Hepatocyte (in vitro differentiated cells): ENCODE measurements around the gene MSH3. TPM values are rescaled to one million over a fixed set of nuclear protein-coding genes. Genes with fewer than 3 reads are reported as not detected.
A peak's percentile ranks its signal among the peaks of the same experiment; 100 is the strongest.

Experiments used
- DNase-seq: peaks from one replicate; pipeline ENCODE4 v3.0.0-alpha.2; 2016; ENCODE audit warnings: low spot score
- H2AFZ ChIP-seq: fragments of 200-600 bp; sonication (generic); 2 replicates; pipeline ENCODE4 v1.6.0; 2016; ENCODE audit warnings: antibody characterized with exemption, mild to moderate bottlenecking
- H3K27ac ChIP-seq: fragments of 200-600 bp; sonication (generic); 2 replicates; pipeline ENCODE4 v1.5.1; 2016; ENCODE audit warnings: mild to moderate bottlenecking
- H3K27me3 ChIP-seq: fragments of 200-600 bp; sonication (generic); 2 replicates; pipeline ENCODE4 v1.6.1; 2016
- H3K36me3 ChIP-seq: fragments of 200-600 bp; sonication (generic); replicated peaks from 2 replicates; pipeline ENCODE4 v1.5.1; 2016; ENCODE audit warnings: low read depth; ENCODE audit not compliant: insufficient read depth
- H3K4me1 ChIP-seq: fragments of 200-600 bp; sonication (generic); 2 replicates; pipeline ENCODE4 v1.5.1; 2016; ENCODE audit warnings: mild to moderate bottlenecking, moderate library complexity; ENCODE audit not compliant: insufficient read depth
- H3K4me2 ChIP-seq: fragments of 200-600 bp; sonication (generic); 2 replicates; pipeline ENCODE4 v1.6.0; 2016
- H3K4me3 ChIP-seq: fragments of 200-600 bp; sonication (generic); 2 replicates; pipeline ENCODE4 v1.5.1; 2016; ENCODE audit warnings: mild to moderate bottlenecking
- H3K79me2 ChIP-seq: fragments of 200-600 bp; sonication (generic); 2 replicates; pipeline ENCODE4 v1.6.0; 2017; ENCODE audit warnings: mild to moderate bottlenecking
- H3K9me2 ChIP-seq: fragments of 200-600 bp; sonication (generic); replicated peaks from 2 replicates; pipeline ENCODE4 v1.6.0; 2017; ENCODE audit warnings: mild to moderate bottlenecking; ENCODE audit not compliant: insufficient read depth
- H3K9me3 ChIP-seq: fragments of 200-600 bp; sonication (generic); 2 replicates; pipeline ENCODE4 v1.5.1; 2016; ENCODE audit warnings: low read depth, mild to moderate bottlenecking
- H4K20me1 ChIP-seq: fragments of 200-600 bp; sonication (generic); 2 replicates; pipeline ENCODE4 v1.6.0; 2016; ENCODE audit warnings: mild to moderate bottlenecking; ENCODE audit not compliant: insufficient read depth, poor library complexity, severe bottlenecking
- CTCF ChIP-seq: fragments of 200-600 bp; sonication (generic); IDR thresholded peaks from 2 replicates; pipeline ENCODE4 v1.5.1; 2016; ENCODE audit warnings: antibody characterized with exemption, mild to moderate bottlenecking; ENCODE audit not compliant: poor library complexity
- EZH2 ChIP-seq: fragments of 200-600 bp; sonication (generic); IDR thresholded peaks from 2 replicates; pipeline ENCODE4 v1.6.1; 2016; ENCODE audit warnings: antibody characterized with exemption, mild to moderate bottlenecking, borderline replicate concordance
- EZH2phosphoT487 ChIP-seq: fragments of 200-600 bp; sonication (generic); IDR thresholded peaks from one replicate; pipeline ENCODE4 v1.6.1; 2018; ENCODE audit warnings: antibody characterized with exemption, mild to moderate bottlenecking, low read depth, moderate library complexity; ENCODE audit not compliant: unreplicated experiment, severe bottlenecking
- WGBS: methylation state at CpG from one replicate; pipeline ENCODE4 v1.1.6; 2016; ENCODE audit warnings: low lambda C conversion rate; ENCODE audit errors: missing lambda C conversion rate; 5-methylcytosine and 5-hydroxymethylcytosine counted together
- polyA plus RNA-seq: library from polyadenylated mRNA; unstranded; fragments of >200 nt; fragmentation: Nextera tagmentation; extraction: Ambion mirVana; gene quantifications from 2 replicates; pipeline ENCODE4 v1.2.1, GENCODE V29; 2016
- total RNA-seq: library from RNA; depleted of rRNA; stranded (reverse); fragments of >200 nt; gene quantifications from 2 replicates; pipeline ENCODE4 v1.2.3, GENCODE V29; 2014

Gene MSH3
- total and polyA plus RNA-seq, 2 experiments from 2014 or later: 8.1 to 13.2 TPM

GRCh38 chr5:80864706-80865435 is 210.4 kb downstream of the MSH3 start:
- Histone ChIP-seq H3K36me3 (no peaks in the 10 kb centered on the region), H3K27me3 (no peaks in the 10 kb centered on the region), H2AFZ (no peak overlapping the region), H3K9me2 (no peaks in the 10 kb centered on the region), H3K27ac (peak overlapping the region; percentile 4), H3K4me2 (no peak overlapping the region), H3K4me1 (no peaks in the 10 kb centered on the region), H3K9me3 (no peaks in the 10 kb centered on the region), H3K4me3 (no peak overlapping the region), H4K20me1 (no peaks in the 10 kb centered on the region), H3K79me2 (no peaks in the 10 kb centered on the region)
- TF ChIP-seq CTCF (no peak), EZH2phosphoT487 (no peak)
- 78% methylated on average over 3 of the region's 3 CpGs for WGBS
- no peak for DNase-seq

DNA sequence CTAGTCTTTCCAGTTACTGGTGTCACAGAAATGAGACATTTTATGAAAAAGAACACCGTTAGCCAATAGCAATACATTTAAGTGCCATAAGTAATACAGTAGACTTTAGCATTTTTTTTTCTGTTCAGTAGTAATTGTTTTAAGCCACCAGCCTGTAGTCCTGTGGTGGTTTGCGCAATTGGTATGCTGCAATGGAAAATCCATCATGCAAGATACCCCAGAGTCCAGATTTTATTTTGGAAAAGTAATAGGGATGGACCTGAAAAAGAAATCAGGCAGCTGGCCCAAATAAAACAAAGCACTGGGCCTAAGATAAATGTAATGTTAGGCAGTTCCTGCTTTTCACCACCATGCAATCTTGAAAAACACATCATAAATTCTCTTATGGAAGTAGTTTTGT is 211.1 kb downstream of the MSH3 start:
- Histone ChIP-seq H4K20me1 (no peaks in the 10 kb centered on the region), H3K9me2 (no peaks in the 10 kb centered on the region), H3K9me3 (no peaks in the 10 kb centered on the region), H3K4me1 (no peaks in the 10 kb centered on the region), H3K79me2 (no peaks in the 10 kb centered on the region), H3K27me3 (no peaks in the 10 kb centered on the region), H2AFZ (no peak overlapping the region), H3K4me3 (no peak overlapping the region), H3K27ac (no peak overlapping the region), H3K4me2 (no peak overlapping the region), H3K36me3 (no peaks in the 10 kb centered on the region)
- DNase-seq: no peak
- no peak for TF ChIP-seq CTCF
- no peak for TF ChIP-seq EZH2
- TF ChIP-seq EZH2phosphoT487: no peak
- 96% methylated on average over 2 of the region's 2 CpGs for WGBS

DNA sequence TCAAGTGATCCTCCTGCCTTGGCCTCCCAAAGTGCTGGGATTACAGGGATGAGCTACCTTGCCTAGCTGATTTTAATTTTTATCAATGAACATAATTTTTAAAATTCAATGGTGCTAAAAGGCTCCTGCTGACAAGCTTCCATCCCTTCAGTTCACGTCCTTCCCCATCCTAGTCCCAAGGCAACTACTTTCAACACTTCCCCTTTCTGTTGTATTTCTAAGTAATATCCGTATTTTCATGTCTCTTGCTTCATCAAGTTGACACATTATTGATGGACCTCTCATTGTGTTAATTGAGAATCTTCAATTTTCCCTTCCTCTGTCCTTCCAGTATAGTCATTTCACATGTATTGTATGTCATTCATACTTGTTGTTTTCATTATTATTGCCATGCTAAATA is 211.9 kb downstream of the MSH3 start:
- WGBS: 98% methylated on average over 2 of the region's 2 CpGs
- Histone ChIP-seq H2AFZ (no peak overlapping the region), H3K4me2 (no peak overlapping the region), H3K27ac (no peak overlapping the region), H3K9me2 (no peaks in the 10 kb centered on the region), H3K27me3 (no peaks in the 10 kb centered on the region), H4K20me1 (no peaks in the 10 kb centered on the region), H3K79me2 (no peaks in the 10 kb centered on the region), H3K4me1 (no peaks in the 10 kb centered on the region), H3K36me3 (no peaks in the 10 kb centered on the region), H3K4me3 (no peak overlapping the region), H3K9me3 (no peaks in the 10 kb centered on the region)
- no peak for DNase-seq
- TF ChIP-seq EZH2 (no peak), EZH2phosphoT487 (no peak), CTCF (no peak)
